Measurements from ENCODE around the gene CASP10.

- peak in 1 of 2 donors; percentile 4 for TF ChIP-seq POLR2A (IDR thresholded peaks at IDR 0.05)
- no peak for TF ChIP-seq CTCF (IDR thresholded peaks at IDR 0.05)
These were observed 49.5 kb downstream of the CASP10 start for GRCh38 chr2:201232467-201232815.

Data from Peyer's patch (tissue), 4 donors.